ENCODE results near the gene RAD51D.

DNA sequence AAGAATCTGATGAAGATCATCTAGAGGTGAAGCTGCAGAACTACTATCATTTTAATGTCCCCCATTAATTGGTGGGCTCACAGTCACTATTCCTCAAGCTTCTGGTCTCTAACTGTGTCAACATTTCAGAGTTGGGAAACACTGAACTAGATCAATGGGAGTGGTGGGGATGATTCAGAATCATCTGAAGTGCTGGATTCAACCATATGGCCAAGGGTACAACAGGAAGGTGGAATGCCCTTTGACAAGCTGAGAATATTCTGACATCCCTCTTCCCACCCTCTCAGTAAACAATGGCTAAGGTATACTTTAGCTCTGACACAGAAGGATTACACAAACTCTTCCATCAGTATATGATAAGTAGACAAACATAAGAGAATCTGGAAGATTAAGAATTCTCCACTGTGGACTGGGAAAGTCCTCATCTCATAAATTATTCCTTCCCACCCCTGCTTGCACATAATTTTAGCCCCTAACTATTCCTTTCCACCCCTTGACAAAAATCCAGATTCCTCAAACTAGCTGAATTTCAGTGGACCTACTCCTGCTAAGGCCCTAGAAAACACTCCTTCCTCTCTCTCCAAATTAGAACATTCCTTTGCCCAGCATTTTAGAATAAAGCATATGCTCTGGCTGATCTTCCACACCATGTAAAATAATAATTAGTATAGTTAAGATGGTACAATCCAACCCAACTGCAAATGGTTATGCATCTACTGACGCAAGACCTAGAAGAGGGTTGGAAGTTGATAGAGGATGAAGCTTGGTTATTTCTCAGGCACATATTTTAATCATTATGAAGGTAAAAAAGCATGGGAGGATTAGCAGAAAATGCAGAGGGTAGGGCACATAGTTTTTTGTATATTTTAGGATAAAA is 39.9 kb downstream of the RAD51D start:
- TF ChIP-seq CTCF (IDR thresholded peaks at IDR 0.05) (no peak), POLR2A (IDR thresholded peaks at IDR 0.05) (no peak)
